Measurements from ENCODE around the gene PPP1R12C.
"Not testable (repeated sequence)": the region's sequence is repeated elsewhere in the genome, so short reads cannot be mapped to it uniquely, and the experiment has no call there.

The PPP1R12C gene

GRCh38 chr19:55114566-55115145 is 2.8 kb downstream of the PPP1R12C start:
- H3K27ac ChIP-seq, result peak overlapping the region in 8 of 21 experiments; percentile 34 to 92 (median 72)
- no peak overlapping the region for H3K4me3 ChIP-seq

GRCh38 chr19:55113570-55114039 is 3.8 kb downstream of the PPP1R12C start:
- no peak overlapping the region for H3K4me3 ChIP-seq
- peak overlapping the region in 14 of 21 experiments; percentile 9 to 92 (median 70) for H3K27ac ChIP-seq

- H3K4me3 ChIP-seq, result no peak overlapping the region
- peak overlapping the region in 14 of 21 experiments; percentile 2 to 92 (median 70) for H3K27ac ChIP-seq
Observed at GRCh38 chr19:55112777-55113569, 4.5 kb downstream of the PPP1R12C start.

GRCh38 chr19:55112246-55112776 is 5.1 kb downstream of the PPP1R12C start:
- peak overlapping the region in 9 of 21 experiments; percentile 16 to 92 (median 71) for H3K27ac ChIP-seq
- no peak overlapping the region for H3K4me3 ChIP-seq

GRCh38 chr19:55111238-55111831 is 6.1 kb downstream of the PPP1R12C start:
- Histone ChIP-seq H3K27ac (peak overlapping the region in 8 of 21 experiments; percentile 13 to 92 (median 50)), H3K4me3 (no peak overlapping the region)

- H3K27ac ChIP-seq, result no peak overlapping the region
- no peak overlapping the region for H3K4me3 ChIP-seq
Observed at GRCh38 chr19:55109527-55110291, 7.7 kb downstream of the PPP1R12C start.

GRCh38 chr19:55107252-55107651 is 10.2 kb downstream of the PPP1R12C start:
- H3K4me3 ChIP-seq, H3K27ac ChIP-seq: not testable (repeated sequence)

- no peak overlapping the region for H3K27ac ChIP-seq
- no peak overlapping the region for H3K4me3 ChIP-seq
Observed at GRCh38 chr19:55106591-55106990, 10.8 kb downstream of the PPP1R12C start.

- H3K4me3 ChIP-seq, result no peak overlapping the region
- no peak overlapping the region for H3K27ac ChIP-seq
Observed at GRCh38 chr19:55105237-55105636, 12.2 kb downstream of the PPP1R12C start.

- Histone ChIP-seq H3K27ac (no peak overlapping the region), H3K4me3 (no peak overlapping the region)
Observed at GRCh38 chr19:55103190-55103589, 14.2 kb downstream of the PPP1R12C start.

GRCh38 chr19:55101261-55101660 is 16.2 kb downstream of the PPP1R12C start:
- Histone ChIP-seq H3K27ac (no peak overlapping the region), H3K4me3 (no peak overlapping the region)

- Histone ChIP-seq H3K4me3 (no peak overlapping the region), H3K27ac (no peak overlapping the region)
Observed at GRCh38 chr19:55099557-55100506, 17.6 kb downstream of the PPP1R12C start.

GRCh38 chr19:55098716-55099556 is 18.5 kb downstream of the PPP1R12C start:
- Histone ChIP-seq H3K4me3 (no peak overlapping the region), H3K27ac (no peak overlapping the region)

GRCh38 chr19:55097864-55098715 is 19.3 kb downstream of the PPP1R12C start:
- H3K27ac ChIP-seq, result no peak overlapping the region
- H3K4me3 ChIP-seq, result no peak overlapping the region

GRCh38 chr19:55096061-55096701 is 21.3 kb downstream of the PPP1R12C start:
- Histone ChIP-seq H3K27ac (no peak overlapping the region), H3K4me3 (no peak overlapping the region)

- H3K27ac ChIP-seq, result no peak overlapping the region
Observed at GRCh38 chr19:55095260-55096060, 22.0 kb downstream of the PPP1R12C start.

More at GRCh38 chr19:55095260-55096060, 22.0 kb downstream of the PPP1R12C start:
- no peak overlapping the region for H3K4me3 ChIP-seq

Data from skin epidermis (tissue), 12 donors.